Spleen (tissue), 7 donors: ENCODE data around the gene KIAA0825.

Source experiments
- CTCF ChIP-seq, 11 experiments: fragments of 200-600 bp in 7 of 11; fragments of 450-650 bp in 4 of 11; sonication (generic) in 4 of 11; IDR thresholded peaks in 8 of 11; conservative IDR thresholded peaks in 3 of 11; 1 replicate in 7 of 11; 2 replicates in 4 of 11; pipeline versions ENCODE4 v1.4.0 to v1.8.0; 2016 to 2021; ENCODE audit warnings: antibody characterized with exemption in 11 of 11, inconsistent platforms in 4 of 11, mild to moderate bottlenecking in 1 of 11
- POLR2A ChIP-seq, 3 donors: fragments of 450-650 bp; IDR thresholded peaks; one replicate each; pipeline ENCODE4 v1.5.1; 2017; ENCODE audit warnings: antibody characterized with exemption in 3 of 3, mild to moderate bottlenecking in 1 of 3
- donor health status: DM: no; HTN: no; CAD: no; lungs with moderate emphysema.
- donor health status: DM: no; HTN: no; CAD: no.
- donor health status: DM: no; HTN: no; CAD: no.

GRCh38 chr5:94396687-94397086, 221.7 kb downstream of the KIAA0825 start:
- no peak for TF ChIP-seq CTCF (IDR thresholded peaks at IDR 0.05 in 8 of 11, conservative IDR thresholded peaks at IDR 0.05 in 3 of 11)
- TF ChIP-seq POLR2A (IDR thresholded peaks at IDR 0.05): no peak
